HG03064 (cell line): ENCODE results near the gene IL6ST.

Experiments
- ATAC-seq: cut with Tn5 transposase; IDR thresholded peaks from one replicate; pipeline ENCODE4 v1.9.1; 2021; ENCODE audit warnings: low read depth; ENCODE audit not compliant: unreplicated experiment

The IL6ST gene

DNA sequence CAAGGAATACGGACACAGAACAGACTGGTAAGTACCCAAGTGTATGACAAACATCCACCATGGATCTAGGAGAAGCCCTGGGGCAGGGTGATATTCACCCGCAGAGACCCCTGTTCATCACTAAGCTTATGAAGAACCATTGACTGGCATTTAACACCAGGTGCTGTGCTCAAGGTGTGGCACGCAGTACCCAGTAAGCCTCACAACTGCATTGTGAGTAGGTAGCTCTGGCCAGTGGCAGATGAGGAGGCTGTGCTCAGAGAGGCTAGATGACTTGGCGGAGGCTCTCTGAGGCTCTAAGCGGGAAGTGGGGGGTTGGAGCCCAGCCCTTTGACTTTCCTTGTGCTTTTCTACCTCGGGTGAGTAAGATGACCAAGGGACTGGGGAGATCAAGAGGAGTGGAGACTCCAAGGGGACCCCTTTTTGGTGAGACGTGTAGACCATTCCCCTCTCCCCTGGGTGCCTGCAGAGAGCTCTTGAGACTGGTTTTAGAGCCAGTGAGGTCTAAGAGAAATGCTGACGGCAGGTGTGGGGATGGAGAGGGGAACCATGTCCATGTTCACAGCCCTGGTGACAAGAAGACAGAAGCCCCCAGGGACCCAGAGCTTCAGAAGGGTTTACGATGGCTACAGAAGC lies 70.8 kb downstream of the IL6ST start:
- no peak for ATAC-seq

DNA sequence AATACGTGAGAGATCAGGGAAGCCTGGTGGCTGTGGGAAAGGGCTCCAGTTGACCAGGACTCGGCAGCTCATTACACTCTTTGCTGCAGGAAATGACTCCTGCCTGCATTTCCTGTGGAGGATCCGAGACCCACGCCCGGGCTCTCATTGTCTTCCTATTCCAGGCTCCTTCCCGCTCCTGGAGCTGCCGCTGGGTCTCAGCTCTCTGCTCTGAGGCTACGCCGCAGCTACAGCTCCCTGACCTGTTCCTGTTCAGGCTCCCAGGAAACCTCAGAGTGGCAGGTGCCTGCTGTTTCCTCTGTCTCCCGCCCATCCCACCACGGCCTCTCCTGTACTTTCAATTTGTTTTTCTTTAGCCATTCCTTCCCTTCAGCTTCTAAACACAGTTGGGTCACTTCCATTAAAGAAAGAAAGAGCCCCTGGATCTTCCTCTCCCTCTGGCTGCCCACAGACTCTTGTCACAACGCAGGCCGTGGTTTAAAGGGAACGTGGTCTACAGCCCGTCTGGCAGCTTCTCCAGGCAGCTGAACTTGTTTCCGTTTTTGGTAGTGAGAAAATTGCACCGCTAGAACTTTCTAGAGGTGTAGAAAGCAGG lies 71.5 kb downstream of the IL6ST start:
- ATAC-seq = no peak

DNA sequence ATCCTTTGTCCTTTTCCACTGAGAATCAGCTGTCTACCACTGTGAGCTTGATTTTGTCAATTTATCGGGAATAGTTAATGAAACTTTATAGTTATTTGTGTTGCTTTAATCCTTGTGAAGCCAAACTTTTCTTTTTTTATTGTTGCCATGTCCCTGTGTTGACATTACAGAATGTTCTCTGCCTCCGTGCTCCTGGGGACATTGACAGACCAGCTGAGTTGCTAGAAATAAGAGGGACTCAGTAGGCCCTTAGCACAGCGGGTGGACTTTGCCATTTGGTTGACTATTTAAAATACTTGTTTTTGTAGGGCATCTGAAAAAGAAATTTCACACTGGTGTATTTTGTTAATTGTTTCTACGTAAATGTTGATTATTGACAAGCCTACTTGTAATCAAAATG lies 73.1 kb downstream of the IL6ST start:
- ATAC-seq = no peak

DNA sequence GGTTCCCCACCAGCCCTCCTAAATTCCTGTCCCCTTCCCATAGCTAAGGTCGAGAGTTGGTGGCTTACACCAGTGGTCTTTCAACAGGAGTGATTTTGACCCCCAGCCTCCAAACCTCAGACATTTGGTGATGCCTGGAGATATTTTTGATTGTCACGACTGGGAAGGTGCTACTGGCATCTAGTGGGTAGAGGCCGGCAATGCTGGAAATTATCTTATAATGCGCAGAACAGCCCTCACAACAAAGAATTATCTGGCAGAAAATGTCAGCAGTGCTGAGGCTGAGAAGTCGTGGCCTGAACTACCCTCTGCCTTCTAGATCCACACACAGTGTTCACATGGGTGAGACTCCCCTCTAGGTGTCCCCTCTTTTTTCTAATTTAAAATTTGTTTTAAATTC lies 74.0 kb downstream of the IL6ST start:
- no peak for ATAC-seq

DNA sequence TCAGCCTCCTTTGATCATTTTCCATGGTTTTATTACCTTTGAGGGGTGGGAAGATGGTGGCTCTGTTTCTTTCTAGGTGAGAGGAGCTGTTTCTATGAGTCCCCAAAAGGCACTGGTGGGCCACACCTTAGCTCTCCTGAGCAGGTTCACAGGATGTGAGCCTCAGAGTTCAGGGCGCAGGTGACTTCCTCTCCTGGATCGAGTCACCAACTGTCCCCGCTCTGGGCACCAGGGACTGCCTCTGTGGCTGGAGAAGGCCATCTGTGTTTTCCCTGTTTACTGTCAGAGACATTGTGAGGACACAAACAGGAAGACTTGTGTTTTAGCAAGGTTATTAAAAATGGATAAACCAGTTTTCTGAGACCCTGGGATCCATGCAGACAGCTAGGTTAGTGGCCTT lies 75.1 kb downstream of the IL6ST start:
- no peak for ATAC-seq

DNA sequence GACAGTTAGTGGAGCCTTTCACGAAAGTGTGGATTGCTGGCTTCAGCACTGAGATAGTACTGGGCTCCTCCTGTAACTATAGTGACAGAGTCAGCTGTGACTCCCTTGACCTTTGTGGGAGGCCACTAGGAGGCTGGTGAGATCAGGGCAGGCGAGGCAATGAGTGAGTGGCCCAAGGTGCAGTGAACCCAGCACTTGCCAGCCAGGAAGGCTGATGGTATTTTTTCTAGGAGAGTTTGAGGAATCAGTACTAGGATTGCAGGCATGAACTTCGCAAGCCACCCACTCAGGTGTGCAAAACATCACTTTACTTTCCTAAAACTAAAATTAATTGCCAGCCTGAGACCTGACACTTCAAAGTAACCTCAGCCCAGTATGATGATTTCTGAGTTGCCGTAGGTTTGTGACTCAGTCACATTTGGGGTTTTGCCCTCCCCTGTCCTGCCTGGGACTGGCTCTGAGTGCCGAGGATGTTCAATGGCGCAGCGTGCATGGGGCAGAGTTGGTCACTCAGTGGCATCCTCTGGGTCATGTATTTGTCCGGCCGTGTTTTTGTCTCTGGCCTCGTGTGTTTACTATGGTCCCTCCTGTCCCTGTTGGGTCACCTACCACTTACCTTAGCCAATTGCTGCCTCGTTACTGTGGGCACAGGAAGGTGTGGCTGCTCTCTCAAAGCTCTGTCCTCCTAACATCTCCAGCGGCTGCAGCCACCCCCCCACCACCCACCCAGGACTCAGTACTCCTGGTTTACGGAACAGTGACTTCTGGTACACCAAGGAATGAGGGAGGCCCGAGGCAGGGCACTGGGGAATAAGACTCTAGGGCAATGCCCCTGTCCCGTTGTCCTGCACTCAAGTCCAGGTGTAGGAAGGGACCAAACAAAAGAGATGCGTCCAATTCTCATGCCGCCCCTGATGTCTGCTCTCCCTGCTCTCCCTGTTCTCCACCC lies 76.4 kb downstream of the IL6ST start:
- ATAC-seq = no peak

DNA sequence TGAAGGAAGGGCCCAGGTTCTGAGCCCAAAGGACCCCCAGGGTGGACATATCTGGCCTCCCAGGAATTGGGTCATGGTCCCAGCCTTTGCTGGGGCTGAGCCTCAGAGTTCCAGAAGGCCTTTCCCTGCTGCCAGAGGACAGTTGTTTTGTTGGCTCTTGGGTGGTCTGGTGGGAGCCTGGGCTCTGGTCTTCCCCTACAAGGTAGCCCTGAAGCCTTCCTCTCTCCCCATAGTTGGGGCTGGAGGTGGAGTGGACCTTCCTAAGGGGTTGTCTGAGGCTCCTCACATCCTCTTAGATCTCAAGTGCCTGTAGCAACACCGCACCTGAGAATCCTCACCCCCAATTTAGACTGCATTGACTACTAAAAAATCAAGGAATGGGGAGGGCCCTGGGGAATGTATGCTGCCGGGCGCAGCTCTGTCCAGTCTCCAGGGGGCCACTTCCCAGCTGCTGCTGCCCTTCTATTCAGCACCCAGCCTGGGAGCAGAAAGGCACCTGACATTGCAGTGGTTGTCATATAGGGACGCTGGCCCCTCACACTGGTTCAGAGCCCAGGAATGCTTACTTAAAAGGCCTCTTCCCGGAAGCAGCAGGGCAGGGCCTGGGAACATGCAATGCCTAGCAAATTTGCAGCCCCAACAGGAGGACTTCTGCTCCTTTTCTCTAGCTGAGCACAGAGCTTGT lies 77.2 kb downstream of the IL6ST start:
- no peak for ATAC-seq

DNA sequence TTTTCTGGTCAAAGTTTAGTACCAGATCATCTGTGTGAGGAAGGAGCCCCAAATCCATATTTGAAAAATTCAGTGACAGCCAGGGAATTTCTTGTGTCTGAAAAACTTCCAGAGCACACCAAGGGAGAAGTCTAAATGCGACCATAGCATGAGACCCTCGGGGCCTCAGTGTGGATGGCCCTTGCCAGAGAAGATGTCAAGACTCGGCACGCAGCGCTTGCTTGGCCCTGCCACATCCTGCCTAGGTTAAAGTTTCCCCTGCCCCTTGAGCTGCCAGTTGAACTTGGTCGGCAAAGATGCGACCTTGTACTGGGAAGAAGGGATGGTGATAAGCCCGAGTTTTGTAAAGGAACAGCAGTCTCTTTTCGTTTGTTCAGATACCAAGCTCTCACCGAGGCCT lies 77.8 kb downstream of the IL6ST start:
- no peak for ATAC-seq

DNA sequence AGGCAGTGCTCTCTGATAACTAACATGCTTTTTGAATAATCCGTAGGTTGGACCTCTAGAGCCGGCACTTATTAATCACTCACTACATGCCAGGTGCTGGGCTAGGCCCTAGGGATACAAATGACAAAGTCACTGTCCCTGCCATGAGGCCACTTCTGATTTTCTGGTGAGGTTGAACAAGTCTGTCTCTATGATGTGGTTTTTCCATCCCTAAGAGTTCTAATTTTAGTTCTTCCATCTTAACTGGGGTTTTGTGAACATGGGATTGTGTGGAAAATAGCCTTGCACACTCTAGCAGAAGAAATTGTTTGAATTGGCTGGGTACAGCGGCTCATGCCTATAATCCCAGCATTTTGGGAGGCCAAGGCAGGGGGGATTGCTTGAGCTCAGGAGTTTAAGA lies 79.0 kb downstream of the IL6ST start:
- no peak for ATAC-seq

DNA sequence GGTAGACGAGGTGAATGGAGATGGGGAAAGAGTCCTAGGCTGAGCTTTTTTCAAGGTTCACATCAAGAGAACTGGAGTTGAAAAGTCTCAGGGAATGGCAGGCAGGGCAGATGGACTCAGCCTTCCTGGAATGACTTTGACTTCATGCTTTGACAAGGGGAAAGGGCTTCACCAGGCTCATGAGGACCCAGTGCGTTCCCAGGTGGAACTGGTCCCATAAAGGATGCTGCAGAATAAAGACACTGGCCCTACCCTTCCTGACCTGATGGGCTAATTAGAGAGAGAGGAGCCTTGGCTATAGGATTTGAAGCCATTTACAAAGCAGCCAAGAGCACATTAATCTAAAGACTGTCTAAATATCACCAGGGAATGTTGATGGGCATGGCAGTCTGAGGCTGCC lies 79.8 kb downstream of the IL6ST start:
- no peak for ATAC-seq

DNA sequence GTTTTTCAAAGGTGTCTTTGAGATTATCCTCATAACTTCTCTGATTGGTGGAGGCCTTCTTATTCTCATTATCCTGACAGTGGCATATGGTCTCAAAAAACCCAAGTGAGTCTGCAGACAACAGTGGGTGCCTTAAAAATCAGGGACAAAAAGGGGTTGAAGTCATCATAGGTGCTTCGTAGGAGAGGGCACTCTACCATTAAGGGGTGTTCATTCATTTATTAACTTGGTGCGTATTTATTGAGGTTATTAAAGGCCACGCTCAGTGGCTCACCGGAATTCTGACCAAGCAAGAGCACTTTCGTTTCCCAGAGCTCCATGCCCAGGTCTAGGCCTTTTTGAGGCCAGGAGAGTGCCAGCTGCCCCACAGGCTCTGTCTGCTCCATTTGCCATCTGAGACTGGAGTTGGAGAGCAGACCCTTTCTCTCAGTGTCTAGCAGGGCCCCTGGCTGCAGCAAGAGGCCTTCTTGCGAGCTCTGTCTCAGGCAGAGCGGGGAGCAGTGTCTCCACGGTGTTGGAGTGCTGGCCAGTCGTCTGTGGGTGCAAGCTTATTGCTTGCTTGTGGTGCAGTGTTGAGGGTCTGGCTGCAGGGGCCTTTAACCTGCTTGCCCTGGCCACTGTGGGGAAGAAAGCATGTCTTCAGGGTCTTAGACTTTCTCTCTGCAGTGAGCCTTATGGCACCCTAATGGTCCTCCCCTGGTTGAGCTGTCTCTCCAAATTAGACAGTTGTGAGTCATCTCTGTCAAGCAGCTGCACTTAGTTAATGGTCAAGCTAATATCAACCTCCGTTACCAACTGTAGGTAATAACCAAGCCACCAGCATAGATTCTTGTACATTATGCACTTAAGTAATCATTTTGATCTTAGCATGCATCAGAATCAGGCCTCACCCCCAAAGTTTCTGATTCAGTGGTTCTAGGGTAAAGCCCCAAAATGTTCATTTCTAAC lies 81.0 kb downstream of the IL6ST start:
- peak; percentile 96 for ATAC-seq

DNA sequence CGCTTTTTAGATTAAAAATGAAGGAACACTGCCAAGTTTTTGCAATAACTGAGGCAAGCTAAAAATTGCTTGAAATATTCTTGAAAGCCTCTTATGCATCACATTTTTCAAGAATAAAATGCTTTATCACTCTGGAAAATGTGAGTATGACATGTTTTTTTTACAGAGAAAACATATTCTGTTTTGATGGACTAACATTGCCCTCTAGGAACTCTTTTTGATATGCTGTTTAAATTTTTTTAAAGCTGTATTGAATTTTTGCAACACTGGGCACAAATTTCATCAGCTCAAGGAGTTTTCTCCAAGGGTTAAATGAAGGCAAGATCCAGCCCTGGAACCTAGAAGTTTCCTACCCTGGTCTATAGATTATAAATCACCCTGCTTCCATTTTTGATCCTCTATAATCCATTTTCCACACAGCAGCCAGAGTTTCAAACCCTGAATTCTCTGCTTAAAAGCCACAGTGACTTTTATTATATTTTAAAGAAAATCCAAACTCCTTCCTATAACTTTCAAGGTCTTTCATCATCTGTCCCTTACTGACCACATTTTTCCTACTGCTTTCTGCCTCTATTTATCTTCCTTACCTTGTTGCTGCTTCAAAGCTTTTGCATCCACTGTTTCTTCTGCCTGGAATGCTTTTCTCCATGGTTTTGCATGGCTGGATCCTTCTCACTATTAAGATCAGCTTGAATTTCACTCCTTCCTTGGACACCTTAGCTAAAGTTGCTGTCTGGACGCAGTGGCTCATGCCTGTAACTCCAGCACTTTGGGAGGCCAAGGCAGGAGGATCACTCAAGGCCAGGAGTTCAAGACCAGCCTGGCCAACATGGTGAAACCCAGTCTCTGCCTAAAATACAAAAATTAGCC lies 82.7 kb downstream of the IL6ST start:
- no peak for ATAC-seq

DNA sequence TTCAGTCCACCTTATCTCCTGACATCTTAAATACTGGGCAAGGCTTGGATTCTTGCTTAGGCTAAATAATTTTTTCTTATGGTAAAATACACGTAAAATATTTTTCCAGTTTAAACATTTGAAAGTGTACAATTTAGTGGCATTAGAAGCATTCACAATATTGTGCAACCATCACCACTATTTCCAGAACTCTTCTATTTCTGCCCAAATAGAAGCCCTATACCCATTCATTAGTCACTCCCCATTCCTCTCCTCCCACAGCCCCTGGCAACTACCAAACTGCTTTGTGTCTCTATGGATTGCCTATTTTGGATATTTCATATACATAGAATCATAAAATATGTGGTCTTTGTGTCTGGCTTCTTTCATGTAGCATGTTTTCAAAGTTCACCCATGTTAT lies 86.0 kb downstream of the IL6ST start:
- ATAC-seq = no peak

DNA sequence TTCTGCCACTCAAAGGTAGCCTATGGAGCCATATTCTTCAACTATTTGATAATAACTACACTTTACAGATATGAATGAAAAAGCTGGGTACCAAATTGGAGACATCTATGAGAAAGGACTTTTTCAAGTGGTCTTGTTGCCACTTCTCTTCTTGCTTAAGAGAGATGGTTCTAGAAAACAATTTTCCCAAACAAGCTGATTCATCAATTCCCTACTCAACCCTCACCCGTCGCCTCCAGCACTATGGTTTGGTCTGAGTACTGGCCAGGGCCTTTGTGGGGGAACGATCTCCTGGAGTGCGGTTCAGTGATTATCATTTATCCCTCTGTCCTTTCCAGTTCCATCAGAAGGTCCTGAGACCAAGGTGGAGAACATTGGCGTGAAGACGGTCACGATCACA lies 86.8 kb downstream of the IL6ST start:
- ATAC-seq = no peak

DNA sequence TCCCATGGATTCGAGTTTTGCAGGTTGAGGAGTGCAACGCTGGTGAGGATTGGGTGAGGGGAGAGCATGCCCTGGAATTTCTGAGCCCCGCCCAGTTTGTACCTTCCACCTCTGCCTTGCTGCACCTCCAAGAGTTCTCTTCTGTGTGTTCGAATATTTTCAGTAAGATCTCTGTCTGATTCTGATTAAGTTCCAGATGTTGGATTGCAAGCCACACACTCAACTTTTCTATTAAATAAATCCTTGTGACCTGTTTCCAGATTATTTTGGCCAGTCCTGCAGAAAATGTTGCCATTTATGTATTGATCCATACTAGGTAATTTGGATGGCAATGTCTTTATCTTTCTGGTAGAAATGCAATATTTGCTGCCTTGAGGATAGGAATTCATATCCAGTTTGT lies 89.5 kb downstream of the IL6ST start:
- ATAC-seq = no peak

DNA sequence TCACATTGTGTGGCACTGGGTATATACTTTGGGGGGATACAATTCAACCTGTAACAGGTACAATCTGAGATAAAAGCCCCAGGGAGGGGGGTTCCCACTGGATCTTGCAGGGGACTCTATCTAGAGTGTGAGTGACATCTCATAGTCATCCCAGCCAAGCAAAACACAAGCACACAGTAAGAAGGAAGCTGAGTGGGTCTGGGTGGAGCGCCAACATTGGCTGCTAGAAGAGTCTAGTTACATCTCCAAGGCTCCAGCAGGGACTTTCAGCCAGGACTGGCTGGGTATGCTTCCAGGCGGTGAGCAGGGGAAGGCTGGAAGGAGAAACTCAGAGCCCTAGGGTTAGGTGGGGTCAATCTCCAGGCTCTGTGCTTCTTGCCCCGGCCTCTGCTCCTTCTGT lies 90.6 kb downstream of the IL6ST start:
- no peak for ATAC-seq

DNA sequence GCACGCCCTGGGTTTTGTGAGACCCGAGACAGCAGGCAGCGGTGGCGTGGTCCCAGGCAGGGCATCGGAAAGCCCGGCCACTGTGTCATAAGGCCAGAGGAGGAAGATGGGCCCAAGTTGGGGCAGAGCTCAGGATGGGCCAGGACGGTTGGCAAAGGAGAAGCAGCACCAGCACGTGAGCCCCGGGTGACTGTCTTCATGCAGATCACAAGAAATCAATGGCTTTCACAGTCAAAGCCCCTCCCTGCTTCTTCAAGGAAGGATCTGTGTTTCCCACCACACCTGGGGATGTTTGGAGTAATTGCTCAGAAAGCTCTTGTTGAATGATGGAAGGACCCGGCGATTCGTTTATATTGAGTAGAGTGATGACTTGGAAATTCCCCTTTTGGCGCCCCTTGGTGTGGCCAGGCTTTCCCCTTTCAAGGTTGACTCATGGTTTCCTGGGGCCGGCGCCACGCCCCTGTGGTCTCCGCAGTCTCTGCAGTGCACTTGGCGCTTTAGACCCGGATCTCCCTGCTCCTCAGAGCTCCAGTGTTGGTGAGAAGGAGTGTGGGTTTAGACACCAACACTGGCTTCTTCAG lies 91.6 kb downstream of the IL6ST start:
- peak; percentile 68 for ATAC-seq

DNA sequence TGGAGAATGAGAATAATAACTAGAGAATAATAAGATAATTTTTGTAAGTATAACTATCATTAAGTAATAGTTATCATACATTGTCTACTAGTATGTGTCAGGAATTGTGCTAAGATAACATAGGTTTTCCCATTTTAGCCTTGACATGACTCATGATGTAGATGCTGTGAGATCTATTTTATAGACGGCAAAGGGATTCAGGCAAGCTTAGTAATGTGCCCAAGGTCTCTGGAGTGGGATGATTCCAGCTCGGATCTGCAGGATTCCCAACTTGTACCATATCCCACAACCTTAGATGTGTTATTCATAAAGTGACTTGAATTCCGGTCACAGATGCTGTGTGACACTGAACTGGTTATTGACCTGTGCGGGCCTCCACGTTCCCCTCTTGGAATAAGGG lies 92.1 kb downstream of the IL6ST start:
- ATAC-seq = no peak

DNA sequence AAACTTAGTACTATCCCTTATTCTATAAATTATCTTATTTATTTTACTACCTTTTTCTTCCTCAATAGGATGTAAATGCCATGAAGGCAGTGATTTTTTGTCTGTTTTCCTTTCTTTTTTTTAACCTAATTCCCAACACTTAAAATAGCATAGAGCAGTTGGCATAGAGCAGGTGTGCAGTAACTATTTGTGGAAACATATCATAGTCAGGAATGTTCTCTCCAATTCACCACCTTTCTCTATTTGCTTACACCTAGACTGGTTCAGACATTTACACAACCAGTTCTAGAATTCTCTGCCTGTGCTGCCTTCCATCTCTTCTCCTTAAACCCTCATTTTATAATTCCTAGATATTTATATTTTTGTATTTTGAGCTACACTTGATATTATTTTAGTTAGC lies 94.0 kb downstream of the IL6ST start:
- ATAC-seq = no peak
